ENCODE results near the gene TSEN2. TPM values are rescaled to one million over a fixed set of nuclear protein-coding genes. Genes with fewer than 3 reads are reported as not detected.

The TSEN2 gene
- total RNA-seq, 1 experiment from 2014 or later = 35.5 TPM

DNA sequence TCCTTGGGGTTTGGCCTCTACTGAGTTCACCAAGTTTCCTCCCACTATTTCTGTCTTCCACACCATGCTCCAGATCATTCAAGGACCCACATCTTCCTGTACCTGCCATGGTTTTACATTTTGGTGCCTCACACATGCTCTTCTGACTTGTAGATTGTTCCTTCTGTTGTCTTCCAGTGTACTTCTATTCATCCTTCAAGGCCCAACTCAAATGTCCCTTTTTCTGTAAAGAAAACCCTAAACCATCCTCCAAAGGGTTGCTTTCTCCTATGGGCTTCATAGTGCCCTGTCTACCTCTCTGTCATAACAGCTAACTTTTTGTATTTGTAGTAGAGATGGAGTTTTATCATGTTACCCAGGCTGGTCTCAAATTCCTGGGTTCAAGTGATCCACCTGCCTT, 20.1 kb upstream of the TSEN2 start:
- Histone ChIP-seq H3K9me3 (ENCODE audit: control insufficient read depth in 1 of 2, insufficient read depth in 1 of 2, low read depth in 1 of 2, low read length in 2 of 2) (no peaks in the 10 kb centered on the region), H3K79me2 (ENCODE audit: insufficient read depth, low read length) (no peaks in the 10 kb centered on the region), H3K36me3 (ENCODE audit: control insufficient read depth in 1 of 2, insufficient read depth in 2 of 2, low read length in 2 of 2) (no peaks in the 10 kb centered on the region), H2AFZ (ENCODE audit: low read depth, low read length, poor library complexity, severe bottlenecking) (no peak overlapping the region), H3K27ac (ENCODE audit: low read depth, low read length) (no peak overlapping the region), H3K27me3 (ENCODE audit: insufficient read depth, low read length) (no peaks in the 10 kb centered on the region), H4K20me1 (ENCODE audit: insufficient read depth) (no peaks in the 10 kb centered on the region), H3K4me1 (ENCODE audit: control insufficient read depth in 1 of 2, insufficient read depth in 2 of 2, low read length in 2 of 2) (peaks cover 0 to 29% of the 10 kb centered on the region in 2 experiments; a peak in 1 of 4 replicates), H3K4me3 (replicated peaks in 1 of 2; ENCODE audit: low read depth in 1 of 2, low read length in 2 of 2) (no peak overlapping the region), H3K4me2 (ENCODE audit: low read length) (no peak overlapping the region), H3K9me2 (ENCODE audit: insufficient read depth) (no peaks in the 10 kb centered on the region), H3K9ac (ENCODE audit: low read length) (no peak overlapping the region)
- TF ChIP-seq SP1 (IDR thresholded peaks at IDR 0.05; ENCODE audit: low read depth) (no peak), EZH2phosphoT487 (IDR thresholded peaks at IDR 0.05; ENCODE audit: borderline replicate concordance) (no peak), POLR2AphosphoS5 (IDR thresholded peaks at IDR 0.05; ENCODE audit: low read depth, low read length) (no peak), TCF7L2 (IDR thresholded peaks at IDR 0.05; ENCODE audit: borderline replicate concordance, extremely low read depth, insufficient read depth, insufficient read length) (no peak), ELF1 (IDR thresholded peaks at IDR 0.05; ENCODE audit: borderline replicate concordance, low read depth) (no peak), CBX3 (IDR thresholded peaks at IDR 0.05; ENCODE audit: low read depth) (no peak), CTCF (IDR thresholded peaks at IDR 0.05 in 2 of 3, conservative IDR thresholded peaks at IDR 0.05 in 1 of 3; ENCODE audit: borderline replicate concordance in 1 of 3, insufficient read depth in 1 of 3, low read depth in 2 of 3, low read length in 2 of 3) (no peak), ZNF274 (IDR thresholded peaks at IDR 0.05; ENCODE audit: low read depth, low read length) (no peak)
- TF ChIP-seq, protein P1, sequence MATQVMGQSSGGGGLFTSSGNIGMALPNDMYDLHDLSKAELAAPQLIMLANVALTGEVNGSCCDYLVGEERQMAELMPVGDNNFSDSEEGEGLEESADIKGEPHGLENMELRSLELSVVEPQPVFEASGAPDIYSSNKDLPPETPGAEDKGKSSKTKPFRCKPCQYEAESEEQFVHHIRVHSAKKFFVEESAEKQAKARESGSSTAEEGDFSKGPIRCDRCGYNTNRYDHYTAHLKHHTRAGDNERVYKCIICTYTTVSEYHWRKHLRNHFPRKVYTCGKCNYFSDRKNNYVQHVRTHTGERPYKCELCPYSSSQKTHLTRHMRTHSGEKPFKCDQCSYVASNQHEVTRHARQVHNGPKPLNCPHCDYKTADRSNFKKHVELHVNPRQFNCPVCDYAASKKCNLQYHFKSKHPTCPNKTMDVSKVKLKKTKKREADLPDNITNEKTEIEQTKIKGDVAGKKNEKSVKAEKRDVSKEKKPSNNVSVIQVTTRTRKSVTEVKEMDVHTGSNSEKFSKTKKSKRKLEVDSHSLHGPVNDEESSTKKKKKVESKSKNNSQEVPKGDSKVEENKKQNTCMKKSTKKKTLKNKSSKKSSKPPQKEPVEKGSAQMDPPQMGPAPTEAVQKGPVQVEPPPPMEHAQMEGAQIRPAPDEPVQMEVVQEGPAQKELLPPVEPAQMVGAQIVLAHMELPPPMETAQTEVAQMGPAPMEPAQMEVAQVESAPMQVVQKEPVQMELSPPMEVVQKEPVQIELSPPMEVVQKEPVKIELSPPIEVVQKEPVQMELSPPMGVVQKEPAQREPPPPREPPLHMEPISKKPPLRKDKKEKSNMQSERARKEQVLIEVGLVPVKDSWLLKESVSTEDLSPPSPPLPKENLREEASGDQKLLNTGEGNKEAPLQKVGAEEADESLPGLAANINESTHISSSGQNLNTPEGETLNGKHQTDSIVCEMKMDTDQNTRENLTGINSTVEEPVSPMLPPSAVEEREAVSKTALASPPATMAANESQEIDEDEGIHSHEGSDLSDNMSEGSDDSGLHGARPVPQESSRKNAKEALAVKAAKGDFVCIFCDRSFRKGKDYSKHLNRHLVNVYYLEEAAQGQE (IDR thresholded peaks at IDR 0.05; ENCODE audit: low read depth) = no peak
- ChIA-PET POLR2A (interaction anchor here (1.9 kb wide), 1 partner anchor 20 kb away, joined by 5 read pairs; the partner anchor contains the start of gene TSEN2), CTCF (no interaction called here), RAD21 (ENCODE audit: low non-redundant PET in 1 of 2, low total read pairs in 2 of 2, uncharacterized antibody in 2 of 2, unreplicated experiment in 2 of 2) (no interaction called here)
- no peak for DNase-seq (ENCODE audit: low read depth, low spot score)
- BruUV-seq (replicated peaks) = no TSS peak
- no peak for ATAC-seq
- intact Hi-C loops (cut with micrococcal nuclease) = no loop called here

Data from HCT116 (cell line).